ENCODE data around the gene MAG.

- TF ChIP-seq SPI1 (IDR thresholded peaks at IDR 0.05; ENCODE audit: borderline replicate concordance, low read depth, low read length) = no peak
- TF ChIP-seq ZNF695 (CRISPR knock-in tag; IDR thresholded peaks at IDR 0.05) = no peak
- no peak for TF ChIP-seq CTCF (IDR thresholded peaks at IDR 0.05 in 2 of 3, conservative IDR thresholded peaks at IDR 0.05 in 1 of 3; ENCODE audit: insufficient read depth in 2 of 3, low read depth in 1 of 3, low read length in 3 of 3)
- TF ChIP-seq IRF1 (CRISPR knock-in tag; IDR thresholded peaks at IDR 0.05; ENCODE audit: borderline replicate concordance) = no peak
- TF ChIP-seq OTX1 (CRISPR knock-in tag; IDR thresholded peaks at IDR 0.05) = no peak
- TF ChIP-seq ZNF766 (CRISPR knock-in tag; conservative IDR thresholded peaks at IDR 0.05) = no peak
- TF ChIP-seq ATF3 (IDR thresholded peaks at IDR 0.05) = no peak
- TF ChIP-seq ATF3 (CRISPR knock-in tag; conservative IDR thresholded peaks at IDR 0.05) = no peak
- no peak for TF ChIP-seq KLF16 (IDR thresholded peaks at IDR 0.05)
These were observed 1.4 kb downstream of the MAG start for GRCh38 chr19:35293363-35293739.

All from K562 (cell line).